ENCODE results near the gene ADCY6. TPM values are rescaled to one million over a fixed set of nuclear protein-coding genes. Genes with fewer than 3 reads are reported as not detected.

Gene ADCY6
- total and polyA plus RNA-seq, 11 donors: 60.6 to 145 (median 104) TPM

DNA sequence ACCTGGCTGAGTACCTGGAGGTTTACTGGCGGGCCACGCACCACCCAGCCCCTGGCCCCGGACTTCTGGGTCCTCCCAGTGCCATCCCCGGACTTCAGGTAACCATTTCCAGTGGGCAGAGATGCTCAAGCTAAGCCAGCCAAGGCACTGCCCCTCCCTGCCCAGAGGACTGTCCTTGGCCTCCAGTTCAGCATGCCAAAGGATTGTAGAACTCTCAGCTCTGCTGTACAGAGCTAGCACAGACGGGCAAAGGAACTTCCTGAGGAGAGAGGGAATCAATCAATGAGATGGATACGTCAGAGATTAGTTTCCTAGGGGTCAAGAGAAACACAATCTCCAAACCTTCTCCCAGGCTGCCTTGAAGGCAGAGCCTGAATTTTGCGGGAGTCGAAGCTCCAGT lies 38.1 kb upstream of the ADCY6 start:
- 87 to 98% (median 91%) methylated on average over 6 to 8 of the region's 8 CpGs for WGBS, 4 donors
- H3K9me3 ChIP-seq: no peaks in the 10 kb centered on the region
- no peak for DNase-seq
- intact Hi-C loops (cut with DNase I): no loop called here
- H3K27me3 ChIP-seq: no peaks in the 10 kb centered on the region
- H3K36me3 ChIP-seq: peaks cover 2 to 66% (median 52%) of the 10 kb centered on the region in 9 donors
- ATAC-seq: no peak
- H3K4me3 ChIP-seq: no peak overlapping the region
- TF ChIP-seq CTCF (IDR thresholded peaks at IDR 0.05) (no peak), POLR2A (IDR thresholded peaks at IDR 0.05) (no peak)
- H3K4me1 ChIP-seq: no peaks in the 10 kb centered on the region
- no peak overlapping the region for H3K27ac ChIP-seq

DNA sequence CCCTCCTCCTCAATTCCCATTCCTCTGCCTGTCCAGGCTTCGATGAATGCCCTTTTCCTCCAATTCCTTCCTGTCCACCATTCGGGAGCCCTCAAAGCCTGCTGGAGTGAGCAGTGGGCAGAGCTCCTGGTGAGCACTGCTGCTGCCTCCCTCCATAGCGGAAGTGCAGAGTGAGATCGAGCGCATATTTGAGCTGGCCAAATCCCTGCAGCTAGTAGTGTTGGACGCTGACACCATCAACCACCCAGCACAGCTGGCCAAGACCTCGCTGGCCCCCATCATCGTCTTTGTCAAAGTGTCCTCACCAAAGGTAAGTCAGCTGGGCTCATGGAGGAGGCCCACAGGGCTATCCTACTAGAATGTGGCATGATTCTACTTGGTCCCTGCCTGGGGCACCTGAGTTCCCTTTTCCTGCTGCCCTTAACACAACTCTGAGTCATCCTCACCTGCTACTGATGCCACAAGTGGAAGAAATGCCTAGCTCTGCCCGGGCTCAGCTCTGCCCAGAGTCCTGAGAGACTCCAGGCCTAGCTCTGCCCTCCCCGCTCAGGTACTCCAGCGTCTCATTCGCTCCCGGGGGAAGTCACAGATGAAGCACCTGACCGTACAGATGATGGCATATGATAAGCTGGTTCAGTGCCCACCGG lies 37.4 kb upstream of the ADCY6 start:
- DNase-seq (no peak), ATAC-seq (no peak)
- H3K36me3 ChIP-seq: peaks cover 0 to 59% (median 45%) of the 10 kb centered on the region in 9 donors
- no peak overlapping the region for H3K27ac ChIP-seq
- intact Hi-C loops (cut with DNase I): no loop called here
- H3K9me3 ChIP-seq: no peaks in the 10 kb centered on the region
- no peak overlapping the region for H3K4me3 ChIP-seq
- H3K27me3 ChIP-seq: no peaks in the 10 kb centered on the region
- no peaks in the 10 kb centered on the region for H3K4me1 ChIP-seq
- no peak for TF ChIP-seq POLR2A (IDR thresholded peaks at IDR 0.05)
- no peak for TF ChIP-seq CTCF (IDR thresholded peaks at IDR 0.05)
- WGBS, 4 donors: 82 to 87% (median 86%) methylated on average over 15 of the region's 15 CpGs

DNA sequence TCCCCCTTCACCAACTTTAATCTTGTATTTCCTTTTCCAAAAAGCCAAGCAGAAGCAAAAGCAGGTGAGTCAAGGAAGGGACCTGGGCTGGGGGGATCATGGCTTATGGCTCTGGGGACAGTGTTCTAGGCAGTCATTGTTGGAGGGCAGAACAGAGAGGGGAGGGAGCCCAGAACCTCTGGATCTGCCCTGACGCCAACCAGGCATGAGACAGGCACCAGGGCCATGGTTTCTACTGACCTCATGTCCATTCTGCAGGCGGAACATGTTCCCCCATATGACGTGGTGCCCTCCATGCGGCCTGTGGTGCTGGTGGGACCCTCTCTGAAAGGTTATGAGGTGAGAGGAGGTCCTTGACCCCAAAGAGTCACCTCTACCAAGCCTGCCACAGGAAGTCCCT lies 36.0 kb upstream of the ADCY6 start:
- DNase-seq: peak in 1 of 5 donors; percentile 19

GRCh38 chr12:48824112-48824511 lies 35.2 kb upstream of the ADCY6 start:
- no peak for DNase-seq
- Histone ChIP-seq H3K36me3 (peaks cover 0 to 37% (median 23%) of the 10 kb centered on the region in 9 donors), H3K4me1 (peaks cover 0 to 4% (median 0%) of the 10 kb centered on the region in 12 donors), H3K27me3 (no peaks in the 10 kb centered on the region), H3K27ac (no peak overlapping the region), H3K9me3 (no peaks in the 10 kb centered on the region), H3K4me3 (no peak overlapping the region)
- no peak for ATAC-seq
- WGBS, 4 donors: 85 to 91% (median 86%) methylated on average over 12 of the region's 12 CpGs
- no peak for TF ChIP-seq POLR2A (IDR thresholded peaks at IDR 0.05)
- no peak for TF ChIP-seq CTCF (IDR thresholded peaks at IDR 0.05)
- intact Hi-C loops (cut with DNase I): no loop called here

More for the DNA sequence above, 36.0 kb upstream of the ADCY6 start:
- H3K36me3 ChIP-seq: peaks cover 0 to 45% (median 31%) of the 10 kb centered on the region in 9 donors
- ATAC-seq: no peak
- no peak overlapping the region for H3K4me3 ChIP-seq
- WGBS, 4 donors: 83 to 98% (median 93%) methylated on average over 4 of the region's 4 CpGs
- intact Hi-C loops (cut with DNase I): no loop called here
- no peak for TF ChIP-seq POLR2A (IDR thresholded peaks at IDR 0.05)
- TF ChIP-seq CTCF (IDR thresholded peaks at IDR 0.05): no peak
- H3K4me1 ChIP-seq: no peaks in the 10 kb centered on the region
- H3K27ac ChIP-seq: no peak overlapping the region
- H3K9me3 ChIP-seq: no peaks in the 10 kb centered on the region
- no peaks in the 10 kb centered on the region for H3K27me3 ChIP-seq

Measured in heart left ventricle (tissue), 16 donors.